Right lobe of liver (tissue), 6 donors: ENCODE data around the gene PRKAR2B. TPM values are rescaled to one million over a fixed set of nuclear protein-coding genes. Genes with fewer than 3 reads are reported as not detected.
A peak's percentile ranks its signal among the peaks of the same experiment; 100 is the strongest.

Experiments used
- ATAC-seq, 4 donors: fragments of 200-7000 bp; cut with Tn5 transposase; one replicate each; pipeline ENCODE4 v1.9.1; 2020; ENCODE audit warnings: mild to moderate bottlenecking in 4 of 4, moderate library complexity in 4 of 4
- DNase-seq, 3 donors: peaks; one replicate each; pipeline ENCODE4 v3.0.0-alpha.2; 2020
- H3K27ac ChIP-seq, 3 donors: fragments of 200-600 bp; one replicate each; pipeline ENCODE4 v1.8.0; 2022
- H3K27me3 ChIP-seq, 2 donors: fragments of 200-600 bp; one replicate each; pipeline ENCODE4 v1.8.0; 2022
- H3K36me3 ChIP-seq, 4 donors: fragments of 200-600 bp; sonication (generic) in 1 of 4; one replicate each; pipeline versions ENCODE4 v1.5.1 to v1.8.0; 2017 to 2022; ENCODE audit warnings: control low read depth in 1 of 4
- H3K4me1 ChIP-seq, 4 donors: fragments of 200-600 bp; sonication (generic) in 1 of 4; one replicate each; pipeline versions ENCODE4 v1.5.1 to v1.8.0; 2017 to 2022; ENCODE audit warnings: control low read depth in 1 of 4
- H3K4me3 ChIP-seq, 3 donors: fragments of 200-600 bp; one replicate each; pipeline ENCODE4 v1.8.0; 2022
- H3K9me3 ChIP-seq, 4 donors: fragments of 200-600 bp; sonication (generic) in 1 of 4; one replicate each; pipeline versions ENCODE4 v1.5.1 to v1.8.0; 2017 to 2022; ENCODE audit warnings: control low read depth in 1 of 4
- POLR2A ChIP-seq: fragments of 450-650 bp; IDR thresholded peaks from one replicate; pipeline ENCODE4 v1.6.1; 2017; ENCODE audit warnings: antibody characterized with exemption, mild to moderate bottlenecking
- WGBS: methylation state at CpG from one replicate; pipeline ENCODE4 v1.1.6; 2018; ENCODE audit warnings: low coverage, low lambda C conversion rate; ENCODE audit not compliant: insufficient coverage; ENCODE audit errors: missing lambda C conversion rate; 5-methylcytosine and 5-hydroxymethylcytosine counted together
- intact Hi-C, 2 donors: fragments of 100-400 bp; cut with DNase I; formaldehyde crosslinking; loops; one replicate each; pipeline versions ENCODE4 v1.11.2 to v1.14.1; 2022
- total RNA-seq, 6 experiments: library from RNA; depleted of rRNA in 2 of 6; stranded (reverse); fragments of >200 nt in 2 of 6; fragmentation: NEBNext Ultra II Directional in 3 of 6; extraction: Animal tissue kit (Norgen Biotek cat#: 25700) in 3 of 6; gene quantifications; one replicate each; pipeline versions ENCODE4 v1.1.0 to v1.2.4, GENCODE V29; 2016 to 2023
- TF ChIP-seq, protein P1 (sequence below), 4 donors: fragments of 200-600 bp in 3 of 4; fragments of 450-650 bp in 1 of 4; IDR thresholded peaks; one replicate each; pipeline versions ENCODE4 v1.5.1 to v1.8.0; 2016 to 2022; ENCODE audit warnings: antibody characterized with exemption in 4 of 4, mild to moderate bottlenecking in 2 of 4
- donor health status: DM: no; HTN: yes; CAD: no.
- donor health status: DM: no; HTN: no; CAD: no.
- donor health status: DM: no; HTN: no; CAD: no.
- donor health status: DM: no; HTN: yes; CAD: no.
- donor health status: DM: no; HTN: yes; CAD: no.

Gene PRKAR2B
- total RNA-seq, 6 experiments from 2014 or later: 1.4 to 2.9 (median 1.8) TPM

DNA sequence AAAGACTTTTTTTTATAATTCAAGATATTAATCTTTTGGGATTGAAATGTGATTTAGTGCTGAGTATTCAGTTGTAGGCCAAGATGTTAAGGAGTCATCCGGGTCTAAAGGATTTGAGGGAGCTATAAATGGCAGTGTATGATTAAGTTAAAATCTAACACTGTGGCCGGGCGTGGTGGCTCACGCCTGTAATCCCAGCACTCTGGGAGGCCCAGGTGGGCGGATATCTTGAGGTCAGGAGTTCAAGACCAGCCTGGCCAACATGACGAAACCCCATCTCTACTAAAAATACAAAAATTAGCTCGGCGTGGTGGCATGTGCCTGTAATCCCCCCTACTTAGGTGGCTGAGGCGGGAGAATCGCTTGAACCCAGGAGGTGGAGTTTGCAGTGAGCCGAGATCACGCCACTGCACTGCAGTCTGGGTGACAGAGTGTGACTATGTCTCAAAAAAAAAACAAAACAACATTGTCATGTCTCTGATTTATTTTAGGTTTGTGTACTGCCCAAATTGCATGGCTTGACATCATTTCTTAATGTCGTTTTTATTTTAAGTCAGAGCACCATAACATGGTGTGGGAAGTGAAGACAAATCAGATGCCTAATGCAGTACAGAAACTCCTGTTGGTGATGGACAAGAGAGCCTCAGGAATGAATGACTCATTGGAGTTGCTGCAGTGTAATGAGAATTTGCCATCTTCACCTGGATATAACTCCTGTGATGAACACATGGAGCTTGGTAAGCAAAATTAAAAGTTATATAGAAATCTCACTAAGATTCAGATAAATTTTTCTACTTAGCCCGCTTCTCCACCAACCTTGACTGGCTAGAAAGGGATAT, 135.0 kb downstream of the PRKAR2B start:
- Histone ChIP-seq H3K27ac (no peak overlapping the region), H3K4me3 (no peak overlapping the region), H3K27me3 (no peaks in the 10 kb centered on the region), H3K36me3 (peaks cover 0 to 37% (median 11%) of the 10 kb centered on the region in 4 donors), H3K9me3 (no peaks in the 10 kb centered on the region), H3K4me1 (peaks cover 0 to under 1% (median 0%) of the 10 kb centered on the region in 4 donors)
- WGBS: 94% methylated on average over 10 of the region's 14 CpGs
- TF ChIP-seq, protein P1, sequence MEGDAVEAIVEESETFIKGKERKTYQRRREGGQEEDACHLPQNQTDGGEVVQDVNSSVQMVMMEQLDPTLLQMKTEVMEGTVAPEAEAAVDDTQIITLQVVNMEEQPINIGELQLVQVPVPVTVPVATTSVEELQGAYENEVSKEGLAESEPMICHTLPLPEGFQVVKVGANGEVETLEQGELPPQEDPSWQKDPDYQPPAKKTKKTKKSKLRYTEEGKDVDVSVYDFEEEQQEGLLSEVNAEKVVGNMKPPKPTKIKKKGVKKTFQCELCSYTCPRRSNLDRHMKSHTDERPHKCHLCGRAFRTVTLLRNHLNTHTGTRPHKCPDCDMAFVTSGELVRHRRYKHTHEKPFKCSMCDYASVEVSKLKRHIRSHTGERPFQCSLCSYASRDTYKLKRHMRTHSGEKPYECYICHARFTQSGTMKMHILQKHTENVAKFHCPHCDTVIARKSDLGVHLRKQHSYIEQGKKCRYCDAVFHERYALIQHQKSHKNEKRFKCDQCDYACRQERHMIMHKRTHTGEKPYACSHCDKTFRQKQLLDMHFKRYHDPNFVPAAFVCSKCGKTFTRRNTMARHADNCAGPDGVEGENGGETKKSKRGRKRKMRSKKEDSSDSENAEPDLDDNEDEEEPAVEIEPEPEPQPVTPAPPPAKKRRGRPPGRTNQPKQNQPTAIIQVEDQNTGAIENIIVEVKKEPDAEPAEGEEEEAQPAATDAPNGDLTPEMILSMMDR (IDR thresholded peaks at IDR 0.05): no peak
- no peak for TF ChIP-seq POLR2A
- intact Hi-C loops: no loop called here
- no peak for DNase-seq
- ATAC-seq: peak in 1 of 4 donors; percentile 33

DNA sequence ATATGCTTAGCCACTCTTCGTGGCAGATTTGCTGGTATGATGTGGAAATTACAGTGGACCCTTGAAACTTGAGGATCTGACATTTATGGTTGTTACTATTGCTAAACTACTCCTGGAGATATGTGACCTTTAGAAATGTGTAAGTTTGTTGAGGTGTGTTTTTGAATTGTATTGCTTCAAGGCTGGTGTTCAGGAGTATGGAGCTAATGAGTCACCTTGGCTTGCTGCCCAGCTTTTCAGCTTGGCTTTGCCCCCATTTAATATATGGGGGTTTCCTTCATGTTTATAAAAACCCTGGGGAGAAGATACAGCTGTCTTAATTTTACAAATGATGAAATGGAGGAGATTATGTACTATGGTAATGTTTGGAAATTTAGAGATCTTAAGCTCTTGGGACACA, 135.9 kb downstream of the PRKAR2B start:
- H3K4me3 ChIP-seq: no peak overlapping the region
- peaks cover 0 to 46% (median 11%) of the 10 kb centered on the region in 4 donors for H3K36me3 ChIP-seq
- TF ChIP-seq, protein P1 (IDR thresholded peaks at IDR 0.05): no peak
- no peak for TF ChIP-seq POLR2A
- intact Hi-C loops: no loop called here
- peak in 1 of 3 donors; percentile 35 for DNase-seq
- no peaks in the 10 kb centered on the region for H3K9me3 ChIP-seq
- no peaks in the 10 kb centered on the region for H3K4me1 ChIP-seq
- H3K27ac ChIP-seq: no peak overlapping the region
- peak in 2 of 4 donors; percentile 37 to 63 for ATAC-seq
- H3K27me3 ChIP-seq: no peaks in the 10 kb centered on the region
- 60% methylated on average over 1 of the region's 1 CpG for WGBS

DNA sequence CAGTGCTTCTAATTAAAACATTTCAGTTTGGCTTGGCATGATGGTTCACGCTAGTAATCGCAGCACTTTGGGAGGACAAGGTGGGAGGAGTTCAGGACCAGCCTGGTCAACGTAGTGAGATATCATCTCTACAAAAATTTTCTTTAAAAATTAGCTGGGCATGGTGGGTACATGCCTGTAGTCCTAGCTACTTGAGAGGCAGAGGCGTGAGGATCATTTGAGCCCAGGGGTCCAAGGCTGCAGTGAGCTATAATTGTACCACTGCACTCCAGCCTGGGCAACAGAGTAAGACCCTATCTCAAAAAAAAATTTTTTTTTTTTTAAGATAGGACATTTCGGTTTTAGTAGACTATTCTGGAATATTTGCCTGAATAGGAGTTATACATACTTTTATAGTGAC, 136.7 kb downstream of the PRKAR2B start:
- ATAC-seq (no peak), DNase-seq (no peak)
- intact Hi-C loops: no loop called here
- Histone ChIP-seq H3K4me3 (no peak overlapping the region), H3K27ac (no peak overlapping the region), H3K4me1 (no peaks in the 10 kb centered on the region), H3K27me3 (no peaks in the 10 kb centered on the region), H3K9me3 (no peaks in the 10 kb centered on the region), H3K36me3 (peaks cover 0 to 54% (median 15%) of the 10 kb centered on the region in 4 donors)
- no peak for TF ChIP-seq POLR2A
- TF ChIP-seq, protein P1 (IDR thresholded peaks at IDR 0.05): no peak
- 91% methylated on average over 4 of the region's 5 CpGs for WGBS

DNA sequence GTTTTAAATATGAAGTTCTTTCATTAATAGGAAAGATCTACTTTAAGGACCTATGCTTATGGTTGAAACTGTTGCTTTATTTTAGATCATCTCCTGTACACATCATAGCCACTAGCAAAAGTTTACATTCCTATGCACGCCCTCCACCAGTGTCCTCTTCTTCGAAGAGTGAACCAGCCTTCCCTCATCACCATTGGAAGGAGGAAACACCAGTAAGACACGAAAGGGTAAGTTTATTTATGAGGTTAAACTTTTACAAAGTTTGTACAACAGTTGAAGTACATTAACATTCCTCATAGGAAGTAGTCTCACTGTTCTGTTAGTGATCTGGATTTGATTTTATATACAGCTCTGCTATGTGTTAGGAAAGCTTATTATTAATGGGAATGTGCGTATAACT, 141.2 kb downstream of the PRKAR2B start:
- Histone ChIP-seq H3K36me3 (peaks cover 0 to 88% (median 33%) of the 10 kb centered on the region in 4 donors), H3K4me1 (no peaks in the 10 kb centered on the region), H3K9me3 (no peaks in the 10 kb centered on the region), H3K4me3 (no peak overlapping the region), H3K27ac (no peak overlapping the region), H3K27me3 (no peaks in the 10 kb centered on the region)
- 69% methylated on average over 4 of the region's 4 CpGs for WGBS
- ATAC-seq (peak in 1 of 4 donors; percentile 41), DNase-seq (no peak)
- intact Hi-C loops: no loop called here
- TF ChIP-seq POLR2A: no peak
- TF ChIP-seq, protein P1 (IDR thresholded peaks at IDR 0.05): no peak
